ENCODE results near the gene PPP1R2.
"Not testable (repeated sequence)": the region's sequence is repeated elsewhere in the genome, so short reads cannot be mapped to it uniquely, and the experiment has no call there.

Gene PPP1R2

DNA sequence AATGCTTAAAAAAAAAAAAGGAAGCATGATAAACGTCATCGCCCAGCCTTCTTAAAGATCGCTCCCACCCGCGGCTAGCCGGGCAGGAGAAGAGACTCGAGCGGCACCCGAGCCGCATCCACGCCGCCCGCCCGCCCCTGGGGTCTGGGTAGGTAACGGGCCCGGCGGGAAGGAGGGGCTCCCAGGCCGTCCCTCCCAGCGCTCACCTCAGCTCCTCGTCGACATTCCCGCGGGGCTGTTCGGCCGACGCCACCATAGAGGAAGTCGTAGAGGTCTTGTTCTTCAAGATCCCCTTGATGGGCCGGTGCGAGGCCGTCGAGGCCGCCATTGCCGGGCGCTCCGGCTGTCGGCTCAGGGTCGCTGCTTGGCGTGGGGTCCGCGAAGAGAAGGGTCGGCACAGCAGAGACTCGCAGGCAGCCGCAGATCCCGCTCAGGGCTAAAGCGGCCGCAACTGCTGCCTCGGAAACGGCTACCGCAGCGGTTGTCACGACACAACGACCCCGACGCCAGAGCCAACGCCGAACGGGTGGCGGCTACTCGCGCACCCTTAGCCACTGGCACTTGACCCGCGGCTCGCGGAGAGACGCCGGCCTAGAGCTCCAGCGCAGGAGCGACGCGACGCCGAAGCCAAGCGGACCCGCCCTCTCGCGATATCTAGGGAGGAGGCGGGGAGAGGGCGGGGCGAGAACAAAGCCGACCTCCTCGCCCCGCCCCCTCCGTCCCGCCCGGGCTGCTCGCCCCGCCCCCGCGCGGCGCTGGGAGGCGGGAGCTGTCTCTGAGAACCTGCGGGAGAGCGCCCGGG is at the start of gene PPP1R2:
PPP1R2 (minus strand) TSS at position 628 of the 802 bp plus-strand sequence; CDS start at position 328, 300 bp downstream.
- peak; percentile 69 for DNase-seq (ENCODE audit: low read depth)

DNA sequence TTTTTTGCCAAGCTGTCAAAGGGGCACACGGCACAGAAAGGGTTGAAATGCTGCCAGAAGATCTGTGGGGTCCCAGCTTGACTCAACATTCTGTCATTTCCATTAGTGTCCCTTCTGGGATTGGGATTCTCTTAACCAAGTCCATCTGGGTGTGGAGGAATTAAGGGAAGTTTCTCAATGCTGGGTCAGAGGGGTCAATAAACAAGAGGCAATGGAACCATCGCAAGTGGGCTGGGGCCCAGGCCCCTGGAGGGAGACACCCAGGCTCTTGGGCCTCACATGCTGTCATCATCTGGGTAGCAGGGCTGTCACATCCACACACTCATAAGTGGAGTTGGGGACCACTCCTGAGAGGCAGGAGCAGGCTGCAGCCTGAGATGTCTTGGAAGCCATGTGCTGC is 48.7 kb upstream of the PPP1R2 start:
- no peak for DNase-seq (ENCODE audit: low read depth)

DNA sequence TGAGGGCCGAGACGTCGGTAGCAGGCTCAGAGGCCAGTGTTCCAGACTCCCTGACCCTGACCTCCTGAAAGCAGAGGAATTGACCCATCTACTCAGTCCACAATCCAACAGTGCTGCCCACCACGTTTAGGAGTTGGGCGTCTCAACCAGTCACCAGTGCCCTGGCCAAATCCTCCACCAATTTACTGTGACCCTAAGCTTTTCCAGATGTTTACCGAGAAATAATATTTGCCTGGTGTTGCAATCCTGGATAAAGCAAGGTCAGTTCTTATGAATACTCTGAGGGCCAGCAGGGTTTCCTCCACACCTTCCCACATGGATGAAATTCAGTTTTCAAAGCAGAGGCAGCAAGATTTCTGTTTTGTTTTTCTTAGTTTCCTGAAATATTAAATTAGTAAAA is 48.1 kb upstream of the PPP1R2 start:
- DNase-seq (ENCODE audit: low read depth) = no peak

DNA sequence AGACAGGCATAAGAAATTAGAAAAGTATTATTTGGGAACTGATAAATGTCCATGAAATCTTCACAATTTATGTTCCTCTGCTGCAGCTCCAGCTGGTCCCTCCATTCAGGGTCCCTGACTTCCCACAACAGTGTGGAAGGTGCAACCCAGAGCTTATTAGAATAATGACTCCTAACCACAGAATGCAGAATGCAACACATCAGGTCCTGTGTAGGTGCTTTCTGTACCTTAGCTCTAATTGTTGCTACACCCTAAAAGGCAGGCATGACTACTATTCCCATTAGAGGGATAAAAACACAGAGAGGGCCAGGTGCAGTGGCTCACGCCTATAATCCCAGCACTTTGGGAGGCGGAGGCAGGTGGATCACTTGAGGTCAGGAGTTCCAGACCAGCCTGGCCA is 47.3 kb upstream of the PPP1R2 start:
- not testable (repeated sequence) for DNase-seq (ENCODE audit: low read depth)

DNA sequence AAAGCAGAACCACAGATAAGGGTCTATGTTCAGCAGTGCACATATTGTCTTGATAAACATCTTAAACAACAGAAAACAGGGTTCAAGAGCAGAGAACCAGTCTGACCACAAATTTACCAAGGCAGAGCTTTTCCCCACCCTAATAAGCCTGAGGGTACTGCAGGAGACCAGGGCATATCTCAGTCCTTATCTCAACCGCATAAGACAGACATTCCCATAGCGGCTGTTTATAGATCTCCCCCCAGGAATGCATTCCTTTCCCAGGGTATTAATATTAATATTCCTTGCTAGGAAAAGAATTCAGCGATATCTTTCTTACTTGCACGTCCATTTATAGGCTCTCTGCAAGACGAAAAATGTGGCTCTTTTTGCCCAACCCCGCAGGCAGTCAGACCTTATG is 46.7 kb upstream of the PPP1R2 start:
- DNase-seq (ENCODE audit: low read depth) = not testable (repeated sequence)

DNA sequence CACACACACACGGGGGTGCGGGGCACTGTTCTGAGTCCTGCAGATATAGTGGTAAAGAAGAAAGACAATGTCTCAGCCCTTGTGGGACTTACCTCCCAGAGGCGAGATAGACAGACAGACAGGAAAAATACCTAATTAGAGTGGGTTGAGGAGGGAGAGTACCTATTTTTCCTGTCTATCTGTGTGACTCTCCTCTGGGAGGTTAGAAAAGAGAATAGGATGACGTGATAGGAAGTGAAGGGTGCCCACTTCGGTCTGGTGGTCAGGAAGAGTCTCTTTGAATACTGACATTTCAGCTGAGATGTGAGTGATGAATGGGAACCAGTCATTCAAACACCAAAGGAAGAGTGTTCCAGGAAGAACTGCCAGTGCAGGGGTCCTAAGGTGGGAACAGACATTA is 44.7 kb upstream of the PPP1R2 start:
- DNase-seq (ENCODE audit: low read depth) = no peak

DNA sequence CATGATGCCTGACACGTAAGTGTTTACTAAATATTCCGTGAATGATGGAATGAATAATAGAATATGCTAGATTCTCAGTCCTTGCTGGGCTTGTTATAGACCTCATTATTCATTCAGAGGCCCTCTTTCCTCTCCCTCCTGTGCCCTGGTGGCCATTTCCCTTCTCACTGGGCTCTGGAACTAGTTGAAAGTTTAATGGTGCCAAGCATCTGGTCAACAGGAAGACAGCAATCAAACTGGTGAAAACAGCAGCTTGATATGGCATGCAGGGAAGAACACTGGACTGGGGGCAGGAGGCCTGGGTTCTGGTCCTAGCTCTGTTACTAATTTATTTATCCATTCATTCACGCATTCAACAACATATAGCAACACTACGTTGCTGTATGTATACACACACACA is 44.3 kb upstream of the PPP1R2 start:
- no peak for DNase-seq (ENCODE audit: low read depth)

DNA sequence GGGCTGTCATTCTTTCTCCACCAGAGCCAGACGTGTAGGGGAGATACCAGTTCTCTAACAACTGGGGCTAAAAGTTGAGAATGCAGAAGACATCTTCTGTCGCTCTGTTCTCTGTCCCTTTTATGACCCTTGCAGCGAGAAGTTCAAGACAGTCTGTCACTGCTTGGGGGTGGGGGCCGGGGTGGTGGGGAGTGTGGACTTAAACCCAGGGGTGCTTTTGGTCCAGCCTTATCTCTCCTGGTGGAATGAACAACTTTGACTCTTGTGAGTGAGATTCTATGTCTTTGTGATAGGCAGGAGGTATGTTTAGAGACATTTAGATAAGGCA is 41.4 kb upstream of the PPP1R2 start:
- no peak for DNase-seq (ENCODE audit: low read depth)

DNA sequence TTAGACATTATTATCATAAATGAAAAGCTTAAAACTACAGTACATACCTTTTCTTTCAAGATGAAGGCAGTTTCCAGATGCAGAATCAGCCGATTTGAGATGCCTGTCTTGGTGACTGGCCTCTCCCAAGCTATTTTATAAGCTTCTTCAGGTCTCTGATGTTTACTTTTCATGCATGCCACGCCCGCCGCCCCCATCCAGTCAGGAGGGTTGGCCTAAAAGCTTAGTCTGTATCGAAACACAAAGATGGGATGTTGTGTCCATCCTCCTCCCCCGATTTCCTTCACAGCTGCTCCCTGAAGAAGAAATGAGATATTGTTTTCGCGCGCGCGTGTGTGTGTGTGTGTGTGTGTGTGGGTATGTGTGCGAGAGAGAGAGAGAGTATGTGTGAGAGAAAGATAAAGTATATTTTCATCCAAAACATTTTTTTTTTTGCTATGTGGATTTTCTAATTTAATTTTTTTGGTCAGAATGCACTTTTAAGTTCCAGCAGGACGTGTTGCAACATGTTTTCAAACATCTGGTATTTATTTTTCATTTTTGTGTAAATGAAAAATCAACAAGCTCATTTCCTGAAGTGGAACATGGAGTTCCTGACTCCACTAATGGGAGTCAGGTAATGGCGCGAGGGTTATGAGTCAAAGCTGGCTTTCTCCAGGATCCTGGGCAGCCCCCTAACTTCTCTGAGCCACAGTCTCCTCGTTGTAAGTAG is 40.9 kb upstream of the PPP1R2 start, which contains the start of gene APOD:
APOD (minus strand) TSS at position 110 of the 712 bp plus-strand sequence. CDS start 4,479 bp downstream, outside the sequence.
- DNase-seq (ENCODE audit: low read depth) = no peak

DNA sequence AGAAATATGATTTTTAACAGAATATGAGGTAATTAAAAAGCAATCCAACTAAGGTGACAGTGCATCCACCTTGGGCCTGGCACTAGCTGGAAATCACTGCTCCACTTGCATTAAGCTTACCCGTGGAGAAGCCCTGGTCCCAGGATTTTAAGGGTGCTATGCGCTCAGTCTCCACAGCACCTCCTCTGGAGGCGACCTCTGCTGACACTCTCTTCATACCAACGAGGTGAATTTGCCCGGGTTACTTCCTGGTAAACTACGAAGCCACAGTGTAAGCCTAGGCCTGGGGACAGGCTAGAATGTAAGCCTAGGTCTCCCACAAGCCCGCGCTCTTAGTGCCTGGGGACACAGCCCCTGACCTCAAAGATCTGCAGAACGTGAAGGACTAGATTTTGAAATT is 39.8 kb upstream of the PPP1R2 start:
- DNase-seq (ENCODE audit: low read depth) = no peak

DNA sequence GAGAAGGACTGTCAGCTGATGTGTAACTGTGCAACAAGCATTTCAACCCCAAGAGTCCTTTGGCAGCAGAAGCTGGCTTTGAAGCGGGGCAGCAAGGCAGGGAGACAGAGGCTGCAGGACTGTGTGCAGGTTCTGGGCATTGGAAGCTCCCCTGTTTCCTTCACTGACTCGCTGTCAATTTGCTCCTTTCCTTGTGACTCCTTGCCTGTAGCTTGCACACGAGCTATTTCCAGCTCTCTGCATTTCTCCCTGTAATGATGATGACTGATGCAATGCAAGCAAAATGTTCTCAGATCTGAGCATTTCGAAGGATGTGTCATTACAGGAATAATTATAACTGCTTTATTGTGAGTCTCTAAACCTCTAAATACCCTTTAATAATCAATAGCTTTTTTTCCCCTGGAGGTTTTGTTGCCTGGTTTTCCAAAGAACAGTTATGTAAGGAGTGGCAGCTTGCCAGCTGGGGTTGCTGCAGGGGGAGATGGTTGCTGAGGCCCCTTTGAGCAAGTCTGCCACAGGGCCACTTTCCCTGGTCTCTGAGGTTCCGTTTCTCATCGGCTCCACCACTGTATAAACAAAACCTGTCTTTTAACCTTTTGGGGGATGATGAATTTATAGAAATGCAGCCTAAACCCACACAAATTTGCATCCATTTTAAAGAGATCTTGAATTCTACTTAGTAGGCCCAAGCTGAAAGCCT is 37.8 kb upstream of the PPP1R2 start:
- no peak for DNase-seq (ENCODE audit: low read depth)

DNA sequence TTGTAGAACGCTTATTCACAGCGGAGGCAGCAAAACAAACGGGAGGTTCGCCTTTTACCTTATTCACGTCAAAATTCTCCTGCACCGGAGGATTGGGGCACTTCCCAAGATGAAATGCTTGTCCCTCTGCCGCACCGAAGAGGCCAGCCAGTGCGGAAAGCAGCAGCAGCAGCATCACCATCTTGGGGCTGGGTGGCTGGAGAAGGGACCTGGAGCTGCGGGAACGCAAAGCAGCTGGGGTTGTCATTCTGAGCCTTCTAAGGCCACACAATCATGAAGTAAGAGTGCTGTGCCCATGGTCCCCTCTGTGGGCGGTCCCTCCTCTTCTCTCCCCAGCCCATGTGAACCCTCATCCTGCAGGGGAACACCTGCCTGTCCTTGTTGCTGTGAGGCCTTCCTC is 36.2 kb upstream of the PPP1R2 start:
- no peak for DNase-seq (ENCODE audit: low read depth)

DNA sequence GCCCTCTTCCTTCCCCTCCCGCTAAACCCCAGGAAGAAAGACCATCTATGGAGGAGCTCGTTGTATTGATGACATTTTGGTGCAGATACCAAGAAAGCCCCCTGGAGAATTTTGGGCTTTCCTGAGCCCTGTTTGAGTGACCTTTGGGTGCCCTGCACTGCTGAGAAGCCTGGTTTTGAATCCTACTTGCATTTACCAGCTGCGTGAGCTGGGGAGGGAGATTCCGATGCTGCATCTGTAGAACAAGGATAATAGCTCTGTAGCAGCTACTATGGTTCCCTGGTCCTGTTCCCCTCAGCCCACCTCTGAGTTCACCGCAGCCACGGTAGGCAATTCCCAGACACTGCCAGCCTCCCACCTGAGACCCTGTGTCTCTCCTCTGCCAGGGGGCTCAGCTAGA is 35.4 kb upstream of the PPP1R2 start:
- DNase-seq (ENCODE audit: low read depth) = no peak

DNA sequence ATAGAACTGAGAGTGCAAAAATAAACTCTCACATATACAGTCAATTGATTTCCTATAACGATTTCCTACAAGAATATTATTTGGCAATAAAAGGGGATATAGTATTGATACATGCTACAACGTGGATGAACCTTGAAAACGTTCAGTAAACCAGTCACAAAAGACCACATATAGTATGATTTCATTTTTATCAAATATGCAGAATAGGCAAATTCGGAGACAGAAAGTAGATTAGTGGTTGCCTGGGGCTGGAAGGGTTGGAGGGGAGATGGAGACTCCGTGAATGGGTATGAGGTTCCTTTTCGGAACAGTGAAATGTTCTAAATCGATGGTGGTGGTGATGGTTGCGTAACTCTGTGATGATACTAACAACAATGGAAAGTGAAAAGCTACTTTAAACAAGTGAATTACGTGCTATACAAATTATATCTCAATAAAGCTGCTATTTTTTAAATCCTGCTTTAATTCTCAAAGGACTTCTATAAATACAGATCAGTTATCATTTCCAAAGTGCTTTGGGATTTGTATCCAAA is 34.6 kb upstream of the PPP1R2 start:
- no peak for DNase-seq (ENCODE audit: low read depth)

DNA sequence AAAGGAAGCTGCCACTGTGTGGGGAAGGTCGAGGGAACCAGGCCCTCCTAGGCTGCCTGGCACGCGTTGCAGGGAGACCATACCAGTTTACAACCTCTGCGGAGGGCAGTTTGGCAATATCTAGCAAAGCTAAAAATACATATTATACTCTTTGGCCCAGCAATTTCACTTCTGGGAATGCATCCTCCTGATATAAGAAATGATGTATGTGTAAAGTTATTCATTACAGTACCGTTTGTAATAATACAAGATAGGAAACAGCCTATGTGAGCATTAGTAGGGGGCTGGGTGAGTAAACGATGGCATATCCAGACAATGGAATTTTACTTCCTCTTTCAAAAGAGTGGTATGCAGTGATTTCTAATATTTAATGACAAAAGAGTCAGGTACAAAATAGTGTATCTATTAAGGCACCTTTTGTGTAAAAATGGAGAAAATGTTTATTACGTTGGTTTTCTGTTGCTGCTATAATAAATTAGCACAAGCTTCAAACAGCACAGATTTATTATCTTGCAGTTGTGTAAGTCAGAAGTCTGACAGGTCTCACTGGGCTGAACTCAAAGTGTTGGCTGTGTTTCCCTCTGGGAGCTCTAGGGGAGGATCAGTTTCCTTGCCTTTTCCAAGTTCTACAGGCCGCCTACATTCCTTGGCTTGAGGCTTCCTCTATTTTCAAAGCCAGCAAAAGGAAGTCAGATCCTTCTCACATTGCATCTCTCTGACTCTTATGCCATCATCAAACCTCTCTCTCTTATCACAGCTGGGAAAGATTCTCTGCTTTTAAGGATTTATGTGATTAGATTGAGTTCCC is 31.6 kb upstream of the PPP1R2 start:
- no peak for DNase-seq (ENCODE audit: low read depth)

DNA sequence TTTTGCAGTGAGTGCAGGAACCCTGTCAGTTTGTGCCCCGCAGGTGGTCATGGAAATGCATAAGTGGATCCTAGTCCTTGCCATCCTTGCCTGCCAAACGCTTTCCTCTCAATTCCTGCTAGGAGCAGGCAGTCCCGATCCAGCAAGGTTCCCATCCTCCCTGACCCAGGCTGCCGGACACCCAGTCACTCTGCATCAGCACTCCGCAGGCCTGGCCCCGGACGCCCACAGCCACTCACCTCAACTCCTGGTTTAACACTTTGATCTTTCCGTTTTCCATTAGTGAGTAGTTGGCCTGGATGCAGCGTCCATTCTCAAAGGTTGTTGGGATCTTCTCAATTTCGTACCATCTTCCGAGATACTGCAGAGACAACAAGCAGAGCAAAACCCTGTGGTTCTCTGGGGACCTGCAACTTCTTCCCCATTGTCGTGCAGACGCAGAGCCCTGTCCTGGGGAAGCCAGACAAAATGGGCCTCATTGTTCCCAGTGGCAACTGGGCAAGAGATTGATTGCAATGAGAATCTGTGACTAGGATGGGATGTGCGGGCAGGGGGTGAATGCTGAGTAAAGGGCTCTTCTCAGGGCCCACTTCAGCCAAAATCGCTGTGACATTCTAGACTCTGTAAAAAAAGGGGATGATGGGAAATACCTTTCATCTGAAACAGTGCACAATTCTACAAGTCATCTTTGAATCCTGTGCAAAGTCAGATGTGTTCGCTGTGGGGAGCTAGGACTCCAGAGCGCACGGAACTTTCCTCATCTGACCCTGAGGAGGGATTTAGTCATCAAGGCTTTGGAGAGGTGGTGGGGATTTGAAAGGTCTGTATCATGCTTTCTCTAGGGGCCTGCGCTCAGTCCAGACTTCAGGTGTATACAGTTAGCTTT is 30.7 kb upstream of the PPP1R2 start:
- no peak for DNase-seq (ENCODE audit: low read depth)

DNA sequence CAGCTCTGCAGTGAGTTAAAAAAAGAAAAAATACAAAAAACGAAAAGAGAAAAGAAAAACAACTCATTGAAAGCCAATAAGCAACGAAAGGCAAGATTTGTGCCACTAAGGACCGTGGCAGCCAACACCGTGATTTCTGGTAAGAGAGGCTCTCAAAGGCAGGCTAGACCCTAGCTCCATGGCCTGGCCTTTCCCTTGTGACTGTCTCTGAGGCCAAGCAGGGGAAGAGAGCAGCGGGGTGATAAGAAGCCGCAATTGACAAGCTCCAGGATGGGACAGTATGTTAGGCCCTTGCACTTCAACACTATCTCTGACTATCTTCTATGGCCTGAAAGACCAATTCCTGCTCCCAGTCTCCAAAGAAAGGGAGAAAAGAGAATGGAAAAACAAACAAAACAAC is 28.2 kb upstream of the PPP1R2 start:
- DNase-seq (ENCODE audit: low read depth) = no peak

DNA sequence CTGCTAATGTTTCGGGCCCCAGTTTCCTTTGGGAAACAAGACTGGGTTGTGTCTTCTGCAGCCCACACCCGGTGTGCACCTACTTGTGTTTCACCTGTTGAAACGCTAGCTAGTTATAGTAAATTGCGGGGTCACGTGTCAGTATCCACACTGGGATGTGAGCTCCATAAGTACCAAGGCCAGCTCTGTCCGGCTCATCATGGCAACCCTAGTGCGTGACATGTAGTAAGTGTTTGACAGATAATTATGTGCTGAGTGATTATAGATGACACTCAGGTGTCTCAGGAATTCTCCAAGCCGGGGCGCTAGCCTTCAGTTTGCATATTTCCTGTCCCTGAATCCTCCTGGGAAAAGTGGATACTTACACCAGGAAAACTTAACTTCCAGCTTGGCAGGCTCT is 27.8 kb upstream of the PPP1R2 start:
- DNase-seq (ENCODE audit: low read depth) = no peak

DNA sequence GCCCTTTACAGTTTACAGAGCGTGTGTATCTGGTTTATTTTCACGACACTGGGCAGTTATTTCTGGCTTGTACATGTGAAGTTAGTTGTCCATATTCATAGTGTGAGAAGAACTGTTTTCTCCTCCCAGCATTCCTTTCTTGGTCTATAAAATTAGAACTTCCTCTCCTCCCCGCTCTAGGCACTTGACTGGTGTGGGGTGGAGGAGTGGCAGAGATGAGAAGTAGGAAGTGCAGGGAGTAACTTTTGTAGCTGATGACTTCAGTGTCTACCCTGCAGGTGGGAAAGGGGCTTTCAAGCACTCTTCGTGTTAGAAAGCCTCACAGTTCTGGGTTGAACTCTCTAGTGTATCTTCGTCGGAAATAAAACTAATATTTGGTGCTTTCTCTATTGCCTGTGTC is 27.2 kb upstream of the PPP1R2 start:
- no peak for DNase-seq (ENCODE audit: low read depth)

DNA sequence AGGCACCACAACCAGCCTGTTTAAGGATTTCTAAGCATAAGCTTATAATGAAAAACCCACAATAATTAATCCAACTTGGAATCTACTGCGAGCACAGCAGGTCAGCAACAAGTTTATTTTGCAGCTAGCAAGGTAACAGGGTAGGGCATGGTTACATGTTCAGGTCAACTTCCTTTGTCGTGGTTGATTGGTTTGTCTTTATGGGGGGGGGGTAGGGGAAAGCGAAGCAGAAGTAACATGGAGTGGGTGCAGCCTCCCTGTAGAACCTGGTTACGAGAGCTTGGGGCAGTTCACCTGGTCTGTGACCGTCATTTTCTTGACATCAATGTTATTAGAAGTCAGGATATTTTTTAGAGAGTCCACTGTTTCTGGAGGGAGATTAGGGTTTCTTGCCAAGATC is 25.5 kb upstream of the PPP1R2 start:
- no peak for DNase-seq (ENCODE audit: low read depth)

DNA sequence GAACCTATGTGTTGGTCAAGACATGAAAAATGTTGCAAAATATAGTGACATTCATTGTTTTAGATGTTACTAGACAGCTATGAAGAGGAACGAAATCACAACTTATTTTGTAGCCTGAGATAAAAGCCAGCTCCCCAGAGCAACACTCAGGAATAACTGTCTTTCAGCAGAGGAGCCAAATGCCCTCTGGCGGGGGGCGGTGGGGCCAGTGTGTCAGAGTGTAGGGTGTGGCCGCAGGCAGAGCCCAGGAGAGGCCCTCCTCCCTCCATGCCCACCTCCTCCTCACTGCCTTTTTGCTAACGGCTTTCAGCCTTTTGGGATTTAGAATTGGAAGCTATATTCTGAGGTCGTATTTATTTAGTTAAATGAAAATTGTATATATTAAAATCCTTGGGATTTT is 23.7 kb upstream of the PPP1R2 start:
- no peak for DNase-seq (ENCODE audit: low read depth)
